ENCODE data around the gene LDLRAD3.

Gene LDLRAD3

DNA sequence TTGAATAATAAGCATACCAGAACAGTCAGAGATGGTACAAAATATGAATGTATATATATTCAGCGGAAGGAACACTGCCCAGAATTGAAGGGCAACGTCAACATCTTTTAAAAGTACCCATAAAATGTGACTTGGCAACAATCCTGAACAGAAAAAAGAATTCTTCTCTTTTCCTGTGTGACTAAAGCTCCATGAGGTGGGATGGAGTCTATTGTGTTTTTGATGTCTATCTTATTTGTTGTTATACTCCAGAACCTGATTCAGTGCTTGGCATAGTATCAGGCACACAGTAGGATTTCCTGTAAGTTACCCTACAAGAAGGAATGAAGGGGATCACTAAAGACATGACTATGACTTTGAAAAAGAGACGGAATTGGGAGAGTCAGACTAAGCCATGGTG, 10.3 kb downstream of the LDLRAD3 start:
- DNase-seq (ENCODE audit: extremely low spot score): no peak
- ChIA-PET POLR2A (interaction anchor here (0.8 kb wide), 1 partner anchor 11 kb away, joined by 3 read pairs; no protein-coding TSS in a partner anchor), CTCF (no interaction called here)
- TF ChIP-seq SUZ12 (IDR thresholded peaks at IDR 0.05) (no peak), FOXM1 (IDR thresholded peaks at IDR 0.05; ENCODE audit: borderline replicate concordance) (no peak), PKNOX1 (IDR thresholded peaks at IDR 0.05) (no peak), TARDBP (IDR thresholded peaks at IDR 0.05) (no peak), CTBP1 (IDR thresholded peaks at IDR 0.05; ENCODE audit: borderline replicate concordance) (no peak), FOXK2 (IDR thresholded peaks at IDR 0.05) (no peak), LEF1 (IDR thresholded peaks at IDR 0.05; ENCODE audit: borderline replicate concordance) (no peak), SP1 (IDR thresholded peaks at IDR 0.05) (no peak), FOXA1 (IDR thresholded peaks at IDR 0.05) (no peak), NFRKB (IDR thresholded peaks at IDR 0.05) (no peak)

GRCh38 chr11:35955636-35956035, 11.8 kb downstream of the LDLRAD3 start:
- TF ChIP-seq FOXM1 (IDR thresholded peaks at IDR 0.05; ENCODE audit: borderline replicate concordance): no peak
- no peak for TF ChIP-seq SP1 (IDR thresholded peaks at IDR 0.05)
- no peak for TF ChIP-seq SUZ12 (IDR thresholded peaks at IDR 0.05)
- no peak for TF ChIP-seq ELF4 (IDR thresholded peaks at IDR 0.05)
- no peak for TF ChIP-seq LEF1 (IDR thresholded peaks at IDR 0.05; ENCODE audit: borderline replicate concordance)
- TF ChIP-seq HDGF (IDR thresholded peaks at IDR 0.05; ENCODE audit: borderline replicate concordance): no peak
- TF ChIP-seq BHLHE40 (IDR thresholded peaks at IDR 0.05; ENCODE audit: borderline replicate concordance): no peak
- no peak for TF ChIP-seq FOXA1 (IDR thresholded peaks at IDR 0.05)
- no peak for TF ChIP-seq FOXK2 (IDR thresholded peaks at IDR 0.05)
- no peak for TF ChIP-seq TARDBP (IDR thresholded peaks at IDR 0.05)
- TF ChIP-seq NFRKB (IDR thresholded peaks at IDR 0.05): no peak
- TF ChIP-seq PKNOX1 (IDR thresholded peaks at IDR 0.05): no peak
- TF ChIP-seq L3MBTL2 (conservative IDR thresholded peaks at IDR 0.05): no peak
- no peak for TF ChIP-seq ZNF384 (IDR thresholded peaks at IDR 0.05)
- TF ChIP-seq CTBP1 (IDR thresholded peaks at IDR 0.05; ENCODE audit: borderline replicate concordance): no peak
- no peak for TF ChIP-seq ARNT (IDR thresholded peaks at IDR 0.05)
- DNase-seq (ENCODE audit: extremely low spot score): no peak
- ChIA-PET POLR2A (no interaction called here), CTCF (no interaction called here)

- no peak for DNase-seq (ENCODE audit: extremely low spot score)
- TF ChIP-seq HDGF (IDR thresholded peaks at IDR 0.05; ENCODE audit: borderline replicate concordance) (no peak), ELF4 (IDR thresholded peaks at IDR 0.05) (no peak), PKNOX1 (IDR thresholded peaks at IDR 0.05) (no peak), FOXA1 (IDR thresholded peaks at IDR 0.05) (no peak), ZNF384 (IDR thresholded peaks at IDR 0.05) (no peak), NFRKB (IDR thresholded peaks at IDR 0.05) (no peak), SP1 (IDR thresholded peaks at IDR 0.05) (no peak), FOXM1 (IDR thresholded peaks at IDR 0.05; ENCODE audit: borderline replicate concordance) (no peak)
- ChIA-PET POLR2A (no interaction called here), CTCF (no interaction called here)
Observed at GRCh38 chr11:35962369-35963138, 18.7 kb downstream of the LDLRAD3 start.

DNA sequence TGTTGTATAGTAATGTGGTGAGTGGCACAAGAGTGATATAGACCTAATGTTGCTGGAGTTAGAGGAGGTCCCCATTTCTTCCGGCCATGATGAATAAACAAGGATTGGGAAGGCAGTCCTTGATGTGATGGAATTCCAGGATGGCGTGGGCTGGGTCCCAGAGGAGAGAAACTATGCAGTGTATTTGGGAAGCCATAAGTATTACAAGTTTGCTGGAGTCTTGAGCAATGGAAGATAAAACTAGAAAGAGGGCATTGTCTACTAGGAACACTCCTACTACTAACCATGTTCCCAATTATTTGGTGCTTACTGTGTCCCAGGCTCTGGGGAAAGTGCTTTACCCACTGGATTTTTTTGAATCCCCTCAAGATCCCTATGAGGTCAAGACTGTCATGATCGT, 20.0 kb downstream of the LDLRAD3 start:
- ChIA-PET CTCF (no interaction called here), POLR2A (no interaction called here)
- DNase-seq (ENCODE audit: extremely low spot score): no peak
- no peak for TF ChIP-seq FOXK2 (IDR thresholded peaks at IDR 0.05)
- TF ChIP-seq BHLHE40 (IDR thresholded peaks at IDR 0.05; ENCODE audit: borderline replicate concordance): no peak
- TF ChIP-seq ARNT (IDR thresholded peaks at IDR 0.05): no peak
- no peak for TF ChIP-seq ZNF384 (IDR thresholded peaks at IDR 0.05)
- TF ChIP-seq SUZ12 (IDR thresholded peaks at IDR 0.05): no peak
- no peak for TF ChIP-seq LEF1 (IDR thresholded peaks at IDR 0.05; ENCODE audit: borderline replicate concordance)
- no peak for TF ChIP-seq FOXA1 (IDR thresholded peaks at IDR 0.05)
- TF ChIP-seq SP1 (IDR thresholded peaks at IDR 0.05): no peak
- TF ChIP-seq TARDBP (IDR thresholded peaks at IDR 0.05): no peak
- TF ChIP-seq CTBP1 (IDR thresholded peaks at IDR 0.05; ENCODE audit: borderline replicate concordance): no peak
- no peak for TF ChIP-seq FOXM1 (IDR thresholded peaks at IDR 0.05; ENCODE audit: borderline replicate concordance)
- TF ChIP-seq PKNOX1 (IDR thresholded peaks at IDR 0.05): no peak

DNA sequence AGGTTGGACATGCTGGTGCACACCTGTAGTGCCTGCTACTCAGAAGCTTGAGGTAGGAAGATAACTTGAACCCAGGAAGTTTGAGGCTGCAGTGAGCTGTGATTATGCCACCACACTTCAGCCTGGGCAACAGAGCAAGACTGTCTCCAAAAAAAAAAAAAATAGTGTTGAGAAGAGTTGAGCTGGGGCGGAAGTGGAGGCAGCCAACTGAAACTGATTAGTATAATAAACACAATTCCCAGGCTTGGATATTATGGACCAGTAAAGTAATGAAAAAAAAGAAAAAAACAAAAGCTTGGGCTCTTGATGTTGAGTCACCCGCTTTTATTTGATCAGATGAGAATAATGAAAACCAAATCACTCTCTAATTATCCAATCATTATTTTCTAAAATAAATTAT, 21.0 kb downstream of the LDLRAD3 start:
- ChIA-PET CTCF (interaction anchor here (0.7 kb wide), 1 partner anchor 513 kb away, joined by 4 read pairs; no protein-coding TSS in a partner anchor), POLR2A (no interaction called here)
- DNase-seq (ENCODE audit: extremely low spot score): no peak
- TF ChIP-seq PKNOX1 (IDR thresholded peaks at IDR 0.05) (no peak), LEF1 (IDR thresholded peaks at IDR 0.05; ENCODE audit: borderline replicate concordance) (no peak), L3MBTL2 (conservative IDR thresholded peaks at IDR 0.05) (no peak), HDGF (IDR thresholded peaks at IDR 0.05; ENCODE audit: borderline replicate concordance) (no peak), FOXA1 (IDR thresholded peaks at IDR 0.05) (no peak), ARNT (IDR thresholded peaks at IDR 0.05) (no peak), TARDBP (IDR thresholded peaks at IDR 0.05) (no peak), CTBP1 (IDR thresholded peaks at IDR 0.05; ENCODE audit: borderline replicate concordance) (no peak), SUZ12 (IDR thresholded peaks at IDR 0.05) (no peak), FOXK2 (IDR thresholded peaks at IDR 0.05) (no peak), ELF4 (IDR thresholded peaks at IDR 0.05) (no peak), SP1 (IDR thresholded peaks at IDR 0.05) (no peak), ZNF384 (IDR thresholded peaks at IDR 0.05) (no peak), FOXM1 (IDR thresholded peaks at IDR 0.05; ENCODE audit: borderline replicate concordance) (no peak), BHLHE40 (IDR thresholded peaks at IDR 0.05; ENCODE audit: borderline replicate concordance) (no peak), NFRKB (IDR thresholded peaks at IDR 0.05) (no peak)

All from HEK293T (cell line).